ENCODE data around the gene MYO9B. TPM values are rescaled to one million over a fixed set of nuclear protein-coding genes. Genes with fewer than 3 reads are reported as not detected.
"Not testable (repeated sequence)": the region's sequence is repeated elsewhere in the genome, so short reads cannot be mapped to it uniquely, and the experiment has no call there.

MYO9B gene
- total RNA-seq, 2 donors from 2014 or later, result 149 to 152 TPM

DNA sequence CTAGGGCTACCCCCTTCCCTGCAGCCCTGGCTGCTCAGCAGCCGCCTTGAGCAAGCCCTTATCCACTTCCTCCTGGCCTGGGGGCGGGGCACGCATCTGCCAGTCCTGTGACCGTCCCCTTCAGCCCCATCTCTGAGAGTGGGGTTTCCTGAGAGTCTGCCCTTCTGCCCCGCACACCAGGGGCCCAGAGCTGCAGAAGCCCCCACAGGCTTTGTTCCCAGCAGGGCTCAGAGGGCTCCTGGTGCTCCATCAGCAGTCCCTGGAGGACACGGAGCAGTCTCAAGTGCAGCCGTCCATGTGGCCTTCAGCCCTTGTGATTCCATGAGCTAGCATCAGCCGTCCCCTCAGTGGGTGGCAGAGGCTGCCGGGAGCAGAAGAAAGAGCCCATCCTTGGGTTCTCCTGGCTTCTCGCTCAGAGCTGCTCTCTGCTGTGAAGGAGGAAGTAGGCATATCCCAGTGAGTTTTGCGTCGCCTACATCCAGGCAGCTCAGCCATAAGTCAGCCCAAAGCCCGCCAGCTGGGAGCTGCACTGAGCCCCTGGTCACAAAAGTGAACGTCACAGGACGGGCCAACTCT is 16.3 kb downstream of the MYO9B start:
- no peak for ATAC-seq (replicated peaks)
- H3K27me3 Mint-ChIP-seq, result no peaks in the 10 kb centered on the region
- peaks cover 29% of the 10 kb centered on the region for H3K4me1 Mint-ChIP-seq
- no peaks in the 10 kb centered on the region for H3K9me3 Mint-ChIP-seq
- H3K4me3 Mint-ChIP-seq, result no peak overlapping the region
- peaks cover 36% of the 10 kb centered on the region for H3K36me3 Mint-ChIP-seq (ENCODE audit: low read depth)
- H3K27ac Mint-ChIP-seq, result no peak overlapping the region

DNA sequence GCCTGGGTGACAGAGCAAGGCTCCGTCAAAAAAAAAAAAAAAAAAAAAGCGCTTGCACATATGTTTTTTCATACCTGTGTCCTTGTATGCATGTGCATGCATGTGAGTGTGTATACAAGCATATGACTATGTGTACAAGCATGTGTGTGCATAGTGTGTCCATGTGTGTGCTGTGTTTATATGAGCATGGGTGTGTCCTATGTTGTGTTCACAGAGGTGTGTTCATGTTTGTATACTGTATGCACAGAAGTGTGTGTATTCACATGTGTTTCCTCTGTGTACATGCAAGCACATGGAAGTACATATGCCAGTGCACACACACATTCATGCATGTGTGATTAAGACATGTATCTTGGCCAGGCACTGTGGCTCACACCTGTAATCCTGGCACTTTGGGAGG is 17.1 kb downstream of the MYO9B start:
- Mint-ChIP-seq H3K4me3 (no peak overlapping the region), H3K9me3 (no peaks in the 10 kb centered on the region), H3K4me1 (peaks cover 25% of the 10 kb centered on the region), H3K36me3 (ENCODE audit: low read depth) (peaks cover 33% of the 10 kb centered on the region), H3K27ac (no peak overlapping the region), H3K27me3 (no peaks in the 10 kb centered on the region)
- ATAC-seq (replicated peaks), result no peak

DNA sequence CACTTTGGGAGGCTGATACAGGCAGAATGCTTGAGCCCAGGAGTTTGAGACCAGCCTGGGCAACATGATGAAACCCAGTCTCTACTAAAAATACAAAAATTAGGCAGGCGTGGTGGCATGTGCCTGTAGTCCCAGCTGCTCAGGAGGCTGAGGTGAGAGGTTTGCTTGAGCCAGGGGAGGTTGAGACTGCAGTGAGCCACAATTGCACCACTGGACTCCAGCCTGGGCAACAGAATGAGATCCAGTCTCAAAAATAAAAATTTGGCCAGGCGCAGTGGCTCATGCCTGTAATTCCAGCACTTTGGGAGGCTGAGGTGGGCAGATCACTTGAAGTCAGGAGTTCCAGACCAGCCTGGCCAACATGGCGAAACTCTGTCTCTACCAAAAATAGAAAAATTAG is 19.1 kb downstream of the MYO9B start:
- Mint-ChIP-seq H3K4me1 (peaks cover 22% of the 10 kb centered on the region), H3K36me3 (ENCODE audit: low read depth) (peaks cover 43% of the 10 kb centered on the region)
- not testable (repeated sequence) for H3K27ac Mint-ChIP-seq; H3K9me3 Mint-ChIP-seq; H3K4me3 Mint-ChIP-seq; ATAC-seq (replicated peaks); H3K27me3 Mint-ChIP-seq

DNA sequence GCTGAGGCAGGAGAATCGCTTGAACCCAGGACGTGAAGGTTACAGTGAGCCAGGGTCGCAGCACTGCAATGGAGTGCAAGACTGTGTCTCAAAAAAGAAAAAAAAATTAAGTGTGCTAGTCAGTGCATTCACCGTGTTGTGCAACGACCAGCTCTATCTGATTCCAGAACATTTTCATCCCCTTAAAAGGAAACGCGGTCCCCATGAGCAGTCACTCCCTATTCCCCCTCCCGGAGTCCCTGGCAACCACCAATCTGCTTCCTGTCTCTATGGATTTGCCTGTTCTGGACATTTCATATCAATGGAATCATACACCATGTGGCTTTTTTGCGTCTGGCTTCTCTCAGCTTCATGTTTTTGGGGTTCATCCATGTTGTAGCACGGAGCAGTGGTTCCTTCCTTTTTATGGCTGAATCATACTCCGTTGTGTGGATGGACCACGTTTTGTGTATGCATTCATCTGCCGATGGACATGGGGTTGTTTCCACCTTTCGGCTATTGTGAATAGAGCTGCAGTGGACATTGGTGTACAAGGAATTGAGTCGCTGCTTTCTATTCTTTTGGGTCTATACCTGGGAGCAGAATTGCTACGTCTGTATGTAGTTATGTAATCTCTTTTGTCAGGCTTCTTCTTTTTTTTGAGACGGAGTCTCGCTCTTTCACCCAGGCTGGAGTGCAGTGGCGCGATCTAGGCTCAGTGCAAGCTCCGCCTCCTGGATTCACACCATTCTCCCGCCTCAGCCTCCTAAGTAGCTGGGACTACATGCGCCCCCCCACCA is 19.8 kb downstream of the MYO9B start:
- ATAC-seq (replicated peaks), result no peak
- no peaks in the 10 kb centered on the region for H3K9me3 Mint-ChIP-seq
- no peaks in the 10 kb centered on the region for H3K27me3 Mint-ChIP-seq
- H3K27ac Mint-ChIP-seq, result no peak overlapping the region
- H3K4me1 Mint-ChIP-seq, result peaks cover 16% of the 10 kb centered on the region
- no peak overlapping the region for H3K4me3 Mint-ChIP-seq
- H3K36me3 Mint-ChIP-seq (ENCODE audit: low read depth), result peaks cover 45% of the 10 kb centered on the region

DNA sequence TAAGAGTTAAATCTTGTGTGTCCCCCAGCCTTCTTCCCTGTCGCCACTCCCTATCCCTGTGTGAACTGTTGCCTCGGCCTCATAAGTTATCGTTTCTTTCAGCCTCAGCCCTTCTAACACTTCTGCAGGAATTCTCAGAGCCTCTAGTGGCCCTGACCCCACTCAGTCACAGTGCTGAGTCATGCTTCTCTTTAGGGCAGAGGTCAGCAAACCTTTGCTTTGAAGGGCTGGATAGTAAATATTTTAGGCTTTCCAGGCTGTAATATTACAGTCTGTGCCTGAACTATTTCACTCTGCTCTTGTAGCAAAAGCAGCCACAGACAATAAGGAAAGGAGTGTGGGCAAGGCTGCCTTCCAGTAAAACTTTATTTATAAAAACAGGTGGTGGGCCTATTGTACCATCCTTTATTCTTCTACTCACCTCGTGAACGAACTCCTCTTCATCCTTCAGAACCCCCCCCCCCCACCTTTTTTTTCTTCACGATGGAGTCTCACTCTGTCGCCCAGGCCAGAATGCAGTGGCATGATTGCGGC is 22.1 kb downstream of the MYO9B start:
- Mint-ChIP-seq H3K9me3 (no peaks in the 10 kb centered on the region), H3K4me1 (peaks cover 14% of the 10 kb centered on the region), H3K4me3 (no peak overlapping the region), H3K27ac (no peak overlapping the region), H3K36me3 (ENCODE audit: low read depth) (peaks cover 60% of the 10 kb centered on the region), H3K27me3 (no peaks in the 10 kb centered on the region)
- no peak for ATAC-seq (replicated peaks)

DNA sequence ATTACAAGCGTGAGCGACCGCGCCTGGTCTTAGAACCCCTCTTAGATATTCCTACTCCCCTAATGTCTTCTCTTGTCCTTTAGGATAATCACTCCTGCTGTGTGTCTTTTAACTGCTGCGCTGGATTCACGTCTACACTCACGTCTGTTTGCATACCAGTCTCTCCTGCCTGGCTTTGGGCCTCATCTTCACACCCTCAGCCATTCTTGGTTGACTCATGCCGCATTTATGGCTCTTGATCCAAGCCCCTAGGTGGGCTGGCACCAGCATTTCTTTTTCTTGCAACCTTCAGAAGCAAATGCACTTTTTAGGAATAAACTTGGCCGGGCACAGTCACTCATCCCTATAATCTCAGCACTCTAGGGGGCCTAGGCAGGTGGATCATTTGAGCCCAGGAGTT is 22.7 kb downstream of the MYO9B start:
- Mint-ChIP-seq H3K4me1 (peaks cover 19% of the 10 kb centered on the region), H3K27ac (no peak overlapping the region), H3K36me3 (ENCODE audit: low read depth) (peaks cover 63% of the 10 kb centered on the region), H3K4me3 (no peak overlapping the region), H3K27me3 (no peaks in the 10 kb centered on the region), H3K9me3 (no peaks in the 10 kb centered on the region)
- no peak for ATAC-seq (replicated peaks)

DNA sequence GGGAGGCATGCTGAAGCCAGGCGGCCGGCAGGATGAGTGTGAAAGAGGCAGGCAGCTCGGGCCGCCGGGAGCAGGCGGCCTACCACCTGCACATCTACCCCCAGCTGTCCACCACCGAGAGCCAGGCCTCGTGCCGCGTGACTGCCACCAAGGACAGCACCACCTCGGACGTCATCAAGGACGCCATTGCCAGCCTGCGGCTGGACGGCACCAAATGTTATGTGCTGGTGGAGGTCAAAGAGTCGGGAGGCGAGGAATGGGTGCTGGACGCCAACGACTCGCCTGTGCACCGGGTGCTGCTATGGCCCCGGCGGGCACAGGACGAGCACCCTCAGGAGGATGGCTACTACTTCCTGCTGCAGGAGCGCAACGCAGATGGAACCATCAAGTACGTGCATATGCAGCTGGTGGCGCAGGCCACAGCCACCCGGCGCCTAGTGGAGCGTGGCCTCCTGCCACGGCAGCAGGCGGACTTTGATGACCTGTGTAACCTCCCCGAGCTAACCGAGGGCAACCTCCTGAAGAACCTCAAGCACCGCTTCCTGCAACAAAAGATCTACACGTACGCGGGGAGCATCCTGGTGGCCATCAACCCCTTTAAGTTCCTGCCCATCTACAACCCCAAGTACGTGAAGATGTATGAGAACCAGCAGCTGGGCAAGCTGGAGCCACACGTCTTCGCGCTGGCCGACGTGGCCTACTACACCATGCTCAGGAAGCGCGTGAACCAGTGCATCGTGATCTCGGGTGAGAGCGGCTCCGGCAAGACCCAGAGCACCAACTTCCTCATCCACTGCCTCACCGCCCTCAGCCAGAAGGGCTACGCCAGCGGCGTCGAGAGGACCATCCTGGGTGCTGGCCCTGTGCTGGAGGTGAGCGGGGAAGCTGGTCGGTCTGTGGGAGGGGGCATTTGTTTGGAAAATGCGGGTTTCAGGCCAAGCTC is 26.4 kb downstream of the MYO9B start:
- ATAC-seq (replicated peaks), result no peak
- Mint-ChIP-seq H3K4me3 (no peak overlapping the region), H3K4me1 (peaks cover 15% of the 10 kb centered on the region), H3K27me3 (no peaks in the 10 kb centered on the region), H3K9me3 (no peaks in the 10 kb centered on the region), H3K27ac (no peak overlapping the region), H3K36me3 (ENCODE audit: low read depth) (peaks cover 90% of the 10 kb centered on the region)

DNA sequence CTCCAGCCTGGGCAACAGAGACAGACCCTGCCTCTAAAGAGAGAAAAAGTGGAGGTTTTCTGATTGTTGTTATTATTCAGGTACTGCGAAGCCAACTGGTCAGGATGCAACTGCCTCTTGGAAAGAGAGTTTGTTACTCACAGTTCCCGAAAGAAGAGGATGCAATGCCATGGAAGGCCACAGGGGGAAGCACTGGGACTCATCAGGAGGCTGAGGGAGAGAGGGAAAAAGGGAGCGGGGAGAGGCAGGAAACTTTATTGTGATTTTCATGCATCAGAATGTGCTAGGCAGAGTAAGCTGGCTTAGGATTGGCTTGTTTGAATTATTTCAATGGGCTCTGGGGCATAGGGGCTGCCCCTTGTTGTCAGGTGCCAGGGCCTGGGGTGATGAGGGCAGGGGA is 27.6 kb downstream of the MYO9B start:
- Mint-ChIP-seq H3K27ac (no peak overlapping the region), H3K36me3 (ENCODE audit: low read depth) (peaks cover 90% of the 10 kb centered on the region), H3K4me3 (no peak overlapping the region), H3K27me3 (no peaks in the 10 kb centered on the region), H3K9me3 (no peaks in the 10 kb centered on the region), H3K4me1 (peaks cover 20% of the 10 kb centered on the region)
- no peak for ATAC-seq (replicated peaks)

DNA sequence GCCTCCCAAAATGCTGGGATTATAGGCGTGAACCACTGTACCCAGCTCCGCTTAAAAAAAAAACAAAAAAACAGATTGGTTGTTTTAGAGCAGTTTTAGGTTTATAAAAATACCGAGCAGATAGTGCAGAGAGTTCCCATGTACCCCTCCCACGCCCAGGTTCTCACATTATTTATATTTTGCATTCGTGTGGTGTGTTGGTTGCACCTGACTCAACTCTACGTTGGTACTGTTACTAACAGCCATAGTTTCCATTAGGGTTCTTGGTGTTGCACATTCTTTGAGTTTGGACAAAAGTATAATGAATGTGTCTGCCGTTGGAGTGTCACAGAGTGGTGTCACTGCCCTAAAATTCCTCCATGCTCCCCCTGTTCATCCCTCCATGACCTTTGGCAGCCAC is 29.1 kb downstream of the MYO9B start:
- H3K4me1 Mint-ChIP-seq, result peaks cover 19% of the 10 kb centered on the region
- H3K36me3 Mint-ChIP-seq (ENCODE audit: low read depth), result peaks cover 91% of the 10 kb centered on the region

DNA sequence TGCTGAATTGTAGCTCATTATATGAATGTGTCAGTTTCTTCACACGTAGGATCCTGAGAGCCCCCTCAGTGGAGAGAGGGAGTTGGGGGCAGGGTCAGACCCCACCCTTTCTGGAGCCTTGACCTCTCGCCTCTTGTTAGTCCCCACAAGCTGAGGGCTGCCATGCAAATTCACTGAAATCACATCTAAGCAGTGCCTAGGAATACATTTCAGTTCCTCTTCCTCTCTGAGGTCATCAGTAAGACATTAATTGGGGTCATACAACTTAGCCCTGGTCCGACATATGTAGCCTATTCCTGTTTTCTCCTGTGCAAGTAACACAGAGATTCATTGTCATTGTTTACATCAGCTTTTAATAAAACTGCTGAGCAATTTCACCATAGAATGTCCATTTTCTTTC is 30.0 kb downstream of the MYO9B start:
- H3K27ac Mint-ChIP-seq, result no peak overlapping the region
- no peak for ATAC-seq (replicated peaks)
- H3K27me3 Mint-ChIP-seq, result no peaks in the 10 kb centered on the region
- peaks cover 19% of the 10 kb centered on the region for H3K4me1 Mint-ChIP-seq
- peaks cover 88% of the 10 kb centered on the region for H3K36me3 Mint-ChIP-seq (ENCODE audit: low read depth)
- H3K9me3 Mint-ChIP-seq, result no peaks in the 10 kb centered on the region
- no peak overlapping the region for H3K4me3 Mint-ChIP-seq

More for the DNA sequence above, 29.1 kb downstream of the MYO9B start:
- no peak overlapping the region for H3K27ac Mint-ChIP-seq
- no peaks in the 10 kb centered on the region for H3K27me3 Mint-ChIP-seq
- no peak overlapping the region for H3K4me3 Mint-ChIP-seq
- ATAC-seq (replicated peaks), result peak; percentile 67
- H3K9me3 Mint-ChIP-seq, result no peaks in the 10 kb centered on the region

DNA sequence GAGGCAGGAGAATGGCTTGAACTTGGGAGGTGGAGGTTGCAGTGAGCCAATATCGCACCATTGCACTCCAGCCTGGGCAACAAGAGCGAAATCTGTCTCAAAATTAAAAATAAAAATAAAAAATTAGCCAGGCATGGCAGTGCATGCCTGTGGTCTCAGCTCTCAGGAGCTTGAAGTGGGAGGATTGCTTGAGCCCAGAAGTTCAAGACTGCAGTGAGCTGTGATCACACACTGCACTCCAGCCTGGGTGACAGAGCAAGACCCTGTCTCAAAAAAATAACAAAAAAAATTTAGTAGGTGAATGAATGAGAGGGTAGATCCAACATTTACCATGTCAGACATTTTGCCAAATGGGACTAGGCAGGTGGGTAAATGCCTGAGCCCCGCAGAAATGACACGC is 31.4 kb downstream of the MYO9B start:
- not testable (repeated sequence) for H3K4me3 Mint-ChIP-seq; H3K27ac Mint-ChIP-seq; H3K27me3 Mint-ChIP-seq; ATAC-seq (replicated peaks); H3K9me3 Mint-ChIP-seq
- peaks cover 20% of the 10 kb centered on the region for H3K4me1 Mint-ChIP-seq
- peaks cover 80% of the 10 kb centered on the region for H3K36me3 Mint-ChIP-seq (ENCODE audit: low read depth)

DNA sequence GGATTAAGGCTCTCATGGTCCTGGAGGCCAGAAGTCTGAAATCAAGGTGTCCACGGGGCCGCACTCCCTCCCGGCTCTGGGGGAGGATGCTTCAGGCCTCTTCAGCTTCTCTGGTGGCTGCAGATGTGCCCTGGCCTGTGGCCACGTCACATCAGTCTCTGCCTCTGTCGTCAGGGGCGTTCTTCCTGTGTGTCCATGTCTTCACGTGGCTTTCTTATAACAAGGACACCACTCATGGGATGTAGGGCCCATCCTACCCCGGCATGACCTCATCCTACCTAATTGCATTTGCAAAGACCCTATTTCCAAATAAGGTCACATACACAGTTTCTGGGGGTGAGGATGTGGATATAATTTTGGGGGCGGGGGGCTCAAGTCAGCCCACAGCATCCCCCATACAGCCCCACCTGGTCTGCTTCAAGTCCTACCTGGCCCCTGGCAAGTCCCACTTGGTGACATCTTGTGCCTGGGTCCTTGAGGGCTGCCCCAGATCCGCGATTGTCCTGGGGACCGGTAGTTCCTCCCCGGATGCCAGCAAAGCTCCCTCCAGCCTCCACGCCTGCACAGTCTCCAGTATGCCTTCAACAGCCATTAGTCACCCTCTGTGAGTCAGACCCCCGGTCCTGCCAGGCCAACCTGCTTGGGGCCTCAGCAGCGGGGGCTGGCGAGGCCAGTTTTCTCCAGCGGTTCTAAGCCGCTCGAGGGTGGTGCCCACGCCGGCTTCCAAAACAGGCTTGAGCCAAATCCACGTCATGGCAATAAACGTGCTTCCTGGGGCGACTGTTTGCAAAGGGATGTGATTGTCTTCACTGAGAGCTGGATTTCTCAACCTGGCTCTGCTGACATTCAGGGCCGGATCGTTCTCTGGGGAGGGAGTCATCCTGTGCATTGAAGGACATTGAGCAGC is 32.2 kb downstream of the MYO9B start:
- H3K27me3 Mint-ChIP-seq, result no peaks in the 10 kb centered on the region
- no peaks in the 10 kb centered on the region for H3K9me3 Mint-ChIP-seq
- ATAC-seq (replicated peaks), result peak; percentile 72
- peaks cover 76% of the 10 kb centered on the region for H3K36me3 Mint-ChIP-seq (ENCODE audit: low read depth)
- H3K27ac Mint-ChIP-seq, result no peak overlapping the region
- peaks cover 23% of the 10 kb centered on the region for H3K4me1 Mint-ChIP-seq
- no peak overlapping the region for H3K4me3 Mint-ChIP-seq

DNA sequence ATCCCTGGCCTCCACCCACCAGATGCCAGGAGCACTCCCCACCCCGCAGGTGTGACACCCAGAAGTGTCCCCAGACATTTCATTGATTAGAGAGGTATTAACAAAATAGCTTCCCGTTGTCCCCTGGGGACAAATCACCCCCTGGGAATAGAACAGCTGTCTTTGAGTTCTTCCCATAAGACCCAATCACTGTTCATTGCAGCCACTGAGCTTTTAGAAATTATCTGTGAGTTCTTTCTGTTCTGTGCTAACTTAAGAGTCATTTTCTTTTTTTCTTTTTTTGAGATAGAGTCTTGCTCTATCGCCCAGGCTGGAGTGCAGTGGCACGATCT is 32.8 kb downstream of the MYO9B start:
- Mint-ChIP-seq H3K36me3 (ENCODE audit: low read depth) (peaks cover 76% of the 10 kb centered on the region), H3K27ac (no peak overlapping the region), H3K27me3 (no peaks in the 10 kb centered on the region), H3K4me3 (no peak overlapping the region), H3K9me3 (no peaks in the 10 kb centered on the region), H3K4me1 (peaks cover 23% of the 10 kb centered on the region)
- ATAC-seq (replicated peaks), result no peak

DNA sequence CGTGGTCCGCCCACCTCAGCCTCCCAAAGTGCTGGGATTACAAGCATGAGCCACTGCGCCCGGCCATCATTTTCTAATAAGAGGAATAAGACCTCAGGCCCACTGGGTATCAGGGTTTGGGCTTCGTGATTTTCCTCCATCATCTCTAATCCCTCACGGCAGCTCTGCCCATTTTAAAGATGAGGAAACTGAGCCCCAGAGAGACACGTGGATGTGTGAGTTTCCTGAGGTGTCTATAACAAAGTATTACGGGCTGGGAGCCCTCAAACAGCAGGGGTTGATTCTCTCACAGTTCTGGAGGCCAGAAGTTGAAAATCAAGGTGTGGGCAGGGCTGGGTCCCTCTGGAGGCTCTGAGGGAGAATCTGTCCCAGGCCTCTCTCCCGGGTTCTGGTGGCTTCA is 33.7 kb downstream of the MYO9B start:
- no peak overlapping the region for H3K4me3 Mint-ChIP-seq
- H3K36me3 Mint-ChIP-seq (ENCODE audit: low read depth), result peaks cover 72% of the 10 kb centered on the region

More for the DNA sequence above, 33.7 kb downstream of the MYO9B start:
- Mint-ChIP-seq H3K9me3 (no peaks in the 10 kb centered on the region), H3K27ac (peak overlapping the region; percentile 43), H3K27me3 (no peaks in the 10 kb centered on the region), H3K4me1 (peaks cover 22% of the 10 kb centered on the region)
- no peak for ATAC-seq (replicated peaks)
